ENCODE measurements around the gene C16orf92.

DNA sequence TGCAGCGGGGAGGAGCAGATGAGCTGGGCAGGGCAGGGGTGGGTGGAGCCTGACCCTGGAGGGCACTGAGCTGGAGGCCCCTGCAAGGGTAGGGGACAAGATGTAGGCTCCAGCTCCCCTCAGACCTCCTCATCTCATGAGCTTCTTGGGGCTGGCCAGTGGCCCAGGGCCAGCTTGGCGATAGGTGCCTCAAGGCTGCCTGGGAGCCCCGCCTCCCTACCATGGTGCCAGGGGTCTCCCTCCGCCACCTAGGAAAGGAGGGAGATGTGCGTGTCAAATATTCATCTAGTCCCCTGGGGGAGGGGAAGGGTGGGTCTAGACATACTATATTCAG is 31.5 kb upstream of the C16orf92 start:
- TF ChIP-seq CTCF (IDR thresholded peaks at IDR 0.05) (no peak), POLR2A (IDR thresholded peaks at IDR 0.05) (no peak)
